ENCODE measurements around the gene MESP2.

The MESP2 gene

DNA sequence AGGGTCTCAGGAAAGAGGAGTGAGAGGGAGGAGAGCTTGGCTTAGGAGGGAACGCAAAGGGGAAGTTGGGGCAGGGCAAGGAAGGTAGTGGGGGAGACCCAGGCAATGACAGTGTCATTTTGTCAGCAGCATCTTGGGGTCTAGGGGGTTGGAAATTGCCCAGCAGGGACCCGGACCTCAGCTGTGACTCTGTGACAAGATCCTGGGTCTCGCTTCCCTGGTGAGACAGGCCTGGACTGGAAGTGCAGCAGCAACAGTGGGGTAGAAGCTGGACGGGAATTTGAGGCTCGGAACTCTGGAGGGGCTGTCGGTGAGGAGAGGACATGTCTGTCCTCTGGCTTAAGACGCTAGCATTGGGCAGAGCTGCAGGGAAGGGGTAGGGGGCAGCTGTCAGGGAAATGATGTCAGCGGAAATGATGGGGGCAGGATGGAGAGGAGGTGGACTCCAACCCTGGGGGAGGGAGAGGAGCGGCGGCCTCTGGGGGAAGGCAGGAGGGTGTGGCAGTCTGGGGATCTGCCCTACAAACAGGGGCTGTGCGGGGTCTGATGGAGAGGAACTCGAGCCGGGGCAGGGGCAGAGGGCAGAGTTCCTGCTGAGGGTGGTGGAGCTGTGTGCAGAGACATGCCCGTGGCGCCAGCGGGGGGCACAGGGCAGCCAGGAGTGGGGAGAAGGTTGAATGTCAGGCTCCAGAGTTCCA, 26.2 kb downstream of the MESP2 start:
- no peak for DNase-seq (ENCODE audit: low spot score)

DNA sequence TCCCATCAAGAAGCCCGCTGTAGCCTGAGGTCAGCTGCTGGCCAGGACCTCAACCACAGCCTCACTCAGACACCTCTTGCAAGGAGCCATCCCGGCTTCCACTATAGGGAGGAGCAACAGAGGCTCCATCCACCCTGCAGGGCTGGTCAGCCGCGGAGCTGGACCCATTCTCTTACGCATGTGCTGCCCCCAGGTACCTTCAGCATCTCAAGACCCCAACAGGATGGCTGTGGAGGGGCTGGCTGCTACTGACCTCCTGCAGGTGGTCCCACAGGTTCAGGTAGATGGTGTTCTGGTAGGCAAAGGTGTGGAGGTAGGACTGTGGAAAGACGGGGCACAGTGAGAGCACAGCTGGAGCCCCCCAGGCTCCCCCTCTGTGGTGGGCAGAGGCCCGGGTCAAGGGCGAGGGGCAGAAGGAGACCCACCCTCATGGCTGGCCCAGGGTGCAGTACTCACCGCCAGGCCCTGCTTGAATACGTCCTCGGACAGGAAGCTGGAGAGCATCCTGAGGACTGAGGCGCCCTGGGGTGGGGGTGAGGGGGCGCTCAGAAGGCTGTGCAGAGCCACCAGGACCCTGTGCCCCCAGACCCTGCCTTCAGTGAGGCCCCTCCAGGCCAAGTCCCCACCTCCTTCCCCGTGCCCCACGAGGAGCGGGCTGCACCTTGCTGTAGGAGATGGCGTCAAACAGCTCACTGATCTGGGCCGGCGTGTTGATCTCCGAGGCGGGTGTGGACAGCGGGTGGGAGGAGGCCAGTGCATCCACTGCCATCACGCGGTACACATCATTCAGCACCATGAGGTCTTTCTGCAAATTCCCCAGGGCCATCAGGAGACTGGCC, 27.1 kb downstream of the MESP2 start:
- no peak for DNase-seq (ENCODE audit: low spot score)

DNA sequence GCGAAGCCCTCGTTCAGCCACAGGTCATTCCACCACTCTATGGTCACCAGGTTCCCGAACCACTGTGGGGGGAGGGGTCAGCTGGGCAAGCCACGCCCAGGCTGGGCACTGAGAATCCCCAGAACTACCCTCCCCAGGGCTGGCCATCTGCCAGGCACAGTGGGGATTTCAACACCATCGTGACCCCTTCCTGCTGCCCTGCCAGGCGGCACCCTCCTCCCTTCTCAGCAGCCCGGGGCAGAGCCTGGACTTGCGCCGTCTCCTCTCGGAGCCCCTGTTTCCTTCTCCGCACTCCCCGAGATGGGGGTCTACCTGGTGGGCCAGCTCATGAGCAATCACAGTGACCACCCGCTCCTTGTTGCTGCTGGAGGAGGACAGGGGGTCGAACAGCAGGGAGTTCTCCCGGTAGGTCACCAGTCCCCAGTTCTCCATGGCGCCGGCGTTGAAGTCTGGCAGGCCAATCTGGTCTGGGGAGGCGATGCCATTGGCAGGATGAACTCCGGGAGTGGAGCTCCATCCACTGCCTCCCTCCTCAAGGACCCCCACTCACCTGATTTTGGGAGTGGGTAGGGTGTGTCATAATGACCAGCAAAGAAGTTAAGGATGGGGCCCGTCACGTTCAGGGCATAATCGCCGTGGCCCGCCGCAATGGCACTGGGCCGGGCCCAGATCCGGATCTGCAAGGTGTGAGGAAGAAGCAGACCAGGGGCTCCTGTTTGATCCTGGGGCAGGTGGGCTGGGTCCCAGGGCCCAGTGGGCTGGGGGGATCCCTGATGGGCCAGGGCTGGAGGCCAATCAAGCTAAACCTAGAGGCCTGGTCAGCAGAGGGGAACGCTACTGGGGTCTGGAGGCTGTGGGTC, 28.0 kb downstream of the MESP2 start:
- no peak for DNase-seq (ENCODE audit: low spot score)

DNA sequence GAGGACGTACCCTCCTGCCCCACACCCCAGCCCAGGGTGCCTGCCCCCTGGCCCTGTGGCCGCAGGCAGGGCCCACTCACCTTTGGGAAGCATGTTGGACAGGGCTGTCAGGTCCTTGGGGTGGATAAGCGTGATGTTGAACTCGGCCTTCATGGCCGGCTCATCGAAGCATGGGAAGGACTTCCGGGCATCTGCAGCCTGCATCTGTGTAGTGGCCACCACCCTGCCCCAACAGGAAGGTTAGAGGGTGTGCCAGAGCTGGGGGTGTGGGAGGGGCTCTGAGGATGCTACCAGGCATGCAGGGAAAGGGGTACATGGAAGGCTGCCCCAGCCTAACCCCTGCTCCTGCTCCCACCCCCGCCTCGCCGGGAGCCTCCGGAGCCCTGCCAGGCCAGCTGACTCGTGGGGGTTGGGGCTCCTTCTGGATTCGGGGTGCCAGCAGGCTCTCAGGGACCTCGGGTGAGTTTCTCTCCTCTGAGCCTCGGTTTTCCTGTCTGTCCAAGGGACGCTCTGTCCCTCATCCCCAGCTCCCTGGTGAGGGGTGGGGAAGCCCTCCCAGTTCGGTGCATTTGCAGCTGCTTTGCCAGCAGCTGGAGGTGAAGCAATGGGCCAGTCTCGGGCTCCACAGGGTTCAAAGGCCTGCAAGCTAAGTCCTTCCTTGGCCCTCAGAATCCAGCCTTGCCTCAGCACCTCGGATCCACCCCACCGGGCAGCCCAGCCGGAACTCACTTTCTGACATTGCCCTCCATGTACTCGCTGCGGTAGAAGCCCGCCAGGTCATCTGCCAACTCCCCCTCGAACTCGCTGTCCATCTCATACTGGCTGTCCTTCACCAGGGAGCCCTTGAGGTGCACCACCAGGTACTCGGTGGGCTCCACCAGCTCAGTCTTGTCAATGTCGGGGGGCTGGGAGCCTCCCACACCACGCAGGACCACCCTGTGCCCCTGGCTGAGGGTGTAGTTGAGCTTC, 29.4 kb downstream of the MESP2 start:
- no peak for DNase-seq (ENCODE audit: low spot score)

DNA sequence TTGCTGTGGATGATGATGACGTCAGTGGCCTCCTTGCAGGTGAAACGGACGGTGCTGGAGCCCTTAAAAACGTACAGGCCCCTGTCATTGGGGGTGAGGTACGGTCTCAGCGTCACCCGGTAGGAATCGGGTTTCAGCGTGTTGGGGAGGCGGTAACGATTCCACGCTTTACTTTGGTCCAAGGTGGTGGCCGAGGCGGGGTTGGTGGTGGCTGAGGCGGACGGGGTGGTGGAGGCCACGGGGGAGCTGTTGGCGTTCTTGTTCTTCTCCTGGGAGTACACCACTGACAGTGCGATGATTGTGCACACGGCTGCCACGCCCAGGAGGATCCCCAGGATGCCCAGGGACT, 30.1 kb downstream of the MESP2 start:
- no peak for DNase-seq (ENCODE audit: low spot score)

DNA sequence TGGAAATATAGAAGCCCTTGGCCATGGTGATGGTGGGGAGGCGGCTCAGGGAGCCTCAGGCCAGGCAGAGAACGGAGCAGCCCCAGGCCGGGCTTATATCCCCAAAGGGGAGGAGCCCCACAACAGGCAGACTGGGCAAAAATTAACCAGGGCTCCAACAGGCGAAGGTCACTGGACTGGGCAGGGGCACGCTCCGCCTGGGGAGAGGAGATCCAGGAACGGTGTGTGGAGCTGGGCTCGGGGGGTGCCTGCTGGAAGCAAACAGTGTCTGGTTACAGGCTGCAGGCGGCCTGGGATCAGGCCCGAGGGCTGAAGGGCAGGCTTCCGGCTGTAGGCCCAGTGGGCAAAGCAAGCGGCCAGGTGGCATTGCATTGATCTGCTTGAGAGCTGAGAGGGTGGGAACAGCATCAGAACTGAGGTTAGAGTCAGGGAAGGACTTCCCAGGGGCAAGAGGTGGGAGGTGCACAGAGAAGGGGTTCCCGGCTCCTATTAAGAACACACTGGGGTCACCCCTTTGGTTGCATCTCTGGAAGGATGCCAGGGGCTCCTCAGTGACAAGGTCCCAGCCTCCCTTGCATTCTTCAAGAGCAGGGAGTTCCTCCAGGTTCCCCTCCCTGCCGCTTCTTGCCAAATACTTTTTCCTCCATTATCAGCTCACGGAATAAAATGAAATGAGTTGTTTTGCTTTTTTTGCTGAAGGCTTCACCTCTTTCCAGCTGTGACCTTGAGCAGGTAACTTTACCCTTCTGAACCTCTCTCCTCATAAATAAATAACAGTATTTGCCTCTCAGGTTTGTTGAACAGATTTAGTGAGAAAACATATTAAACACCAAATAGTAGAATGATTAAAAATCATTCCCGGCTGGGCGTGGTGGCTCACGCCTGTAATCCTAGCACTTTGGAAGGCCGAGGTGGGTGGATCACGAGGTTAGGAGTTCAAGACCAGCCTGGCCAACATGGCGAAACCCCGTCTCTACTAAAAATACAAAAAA, 30.7 kb downstream of the MESP2 start:
- no peak for DNase-seq (ENCODE audit: low spot score)

DNA sequence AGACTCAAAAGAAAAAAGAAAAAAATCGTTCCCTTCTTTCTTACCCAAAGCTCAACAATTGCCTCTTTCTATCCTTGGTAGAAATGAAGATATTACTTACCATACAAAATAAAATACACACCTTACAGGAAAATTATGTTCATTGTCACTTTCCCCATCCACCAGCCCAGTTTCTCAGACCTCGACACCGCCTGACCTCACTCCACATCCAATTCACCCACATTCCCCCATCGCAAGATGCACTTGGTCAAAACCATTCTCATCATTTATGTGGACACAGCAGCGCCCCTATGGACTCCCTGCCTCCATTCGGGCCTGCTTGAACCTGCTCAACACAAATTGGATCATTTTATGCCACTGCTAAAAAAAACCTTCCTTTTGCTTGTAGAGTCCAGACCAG, 31.6 kb downstream of the MESP2 start:
- no peak for DNase-seq (ENCODE audit: low spot score)

DNA sequence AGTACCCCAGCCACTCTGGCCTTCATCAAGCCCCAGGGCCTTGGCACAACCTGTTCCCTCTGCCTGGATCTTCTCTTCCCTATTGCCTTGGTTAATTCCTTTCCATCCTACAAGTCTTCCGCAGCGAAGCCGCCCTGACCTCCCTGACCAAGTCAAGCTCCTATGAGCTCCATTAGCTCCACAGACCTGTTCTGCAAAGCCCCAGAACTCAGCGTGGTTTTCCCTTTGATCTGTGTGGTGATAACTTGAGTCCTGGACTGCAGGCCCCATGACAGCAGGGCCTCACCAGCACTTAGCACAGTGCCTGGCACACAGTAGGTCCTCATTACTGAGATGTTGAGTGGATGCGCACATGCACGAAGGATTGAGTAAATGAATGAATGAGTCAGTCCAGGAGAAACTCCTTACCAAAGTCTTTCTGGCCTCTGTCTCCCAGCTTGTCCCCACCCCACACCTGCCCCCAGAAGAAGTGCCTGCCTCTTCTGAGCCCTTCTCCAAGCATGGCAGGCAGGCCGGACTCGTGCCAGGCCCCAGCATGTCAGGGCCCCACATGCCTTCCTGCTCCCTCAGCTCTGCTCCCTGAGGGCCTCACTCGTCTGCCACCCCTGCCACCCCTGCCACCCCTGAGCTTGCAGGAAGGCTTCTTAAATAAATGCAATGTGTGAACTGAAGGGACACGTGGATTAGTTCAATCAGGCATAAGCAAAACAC, 32.2 kb downstream of the MESP2 start:
- no peak for DNase-seq (ENCODE audit: low spot score)

DNA sequence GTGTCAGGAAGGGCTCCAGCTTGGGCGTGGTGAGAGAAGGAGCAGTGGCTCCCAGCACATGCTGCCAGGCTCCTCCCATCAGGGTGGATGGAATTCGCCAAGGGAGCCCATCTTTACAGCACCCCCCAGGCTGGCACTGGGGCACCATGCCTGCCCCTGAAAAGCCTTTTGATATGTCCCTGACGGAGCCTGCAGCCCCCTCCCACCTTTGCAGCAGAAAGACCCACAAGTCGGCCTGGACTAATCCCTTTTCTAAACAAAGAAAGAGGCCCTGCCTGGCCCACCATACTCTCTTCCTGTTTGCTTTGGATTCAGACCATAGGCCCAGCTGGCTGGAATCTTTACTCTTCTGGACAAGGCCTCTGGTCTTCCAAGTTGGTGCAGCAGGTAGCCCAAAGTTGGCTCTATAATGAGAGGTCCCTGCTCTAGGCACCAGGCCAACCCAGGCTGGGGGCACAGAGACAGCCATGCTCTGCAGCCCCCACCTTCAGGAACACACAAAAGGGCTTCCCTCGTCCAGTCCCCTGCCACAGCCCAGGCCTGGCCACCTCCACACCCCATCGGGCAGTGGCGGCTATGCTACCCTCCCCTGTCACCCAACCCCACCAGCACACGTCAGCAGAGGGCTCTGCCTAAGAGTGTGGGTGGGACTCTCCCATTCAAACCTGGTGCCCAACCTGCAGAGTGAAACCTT, 33.1 kb downstream of the MESP2 start:
- DNase-seq (ENCODE audit: low spot score): no peak

DNA sequence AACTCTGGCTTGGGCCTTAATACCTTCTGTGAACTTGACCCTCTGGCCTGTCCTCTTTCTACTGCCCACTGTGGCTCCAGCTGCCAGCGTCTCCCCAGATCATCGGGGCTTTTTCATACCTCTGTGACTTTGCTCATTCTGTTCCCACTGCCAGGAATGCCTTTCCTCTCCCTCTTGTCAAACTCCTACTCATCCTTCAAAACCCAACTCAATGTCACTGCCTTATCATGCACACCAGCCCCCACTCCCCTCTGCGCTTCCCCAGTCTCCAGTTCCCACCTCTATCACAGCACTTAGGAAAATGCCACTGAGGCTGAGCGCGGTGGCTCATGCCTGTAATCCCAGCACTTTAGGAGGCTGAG, 33.6 kb downstream of the MESP2 start:
- DNase-seq (ENCODE audit: low spot score): no peak

DNA sequence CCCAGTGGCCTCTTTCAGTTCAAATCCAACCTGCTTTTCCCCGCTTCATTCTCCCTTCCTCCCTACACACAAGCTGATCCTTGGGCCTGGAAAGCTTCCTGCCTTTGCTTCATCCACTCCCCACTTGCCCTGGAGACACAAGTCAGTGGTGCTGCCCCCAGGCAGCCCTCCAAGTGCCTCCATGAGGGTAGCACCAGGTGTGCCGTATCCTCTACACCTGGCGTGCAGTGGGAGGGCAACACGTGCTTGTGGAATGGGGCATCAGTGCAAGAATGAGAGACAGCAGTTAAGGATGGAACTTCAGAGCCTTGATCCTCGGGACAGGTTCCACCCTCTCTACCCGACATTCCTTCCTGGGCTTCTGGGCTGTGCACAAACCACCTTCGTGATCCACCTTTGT, 34.7 kb downstream of the MESP2 start:
- no peak for DNase-seq (ENCODE audit: low spot score)

DNA sequence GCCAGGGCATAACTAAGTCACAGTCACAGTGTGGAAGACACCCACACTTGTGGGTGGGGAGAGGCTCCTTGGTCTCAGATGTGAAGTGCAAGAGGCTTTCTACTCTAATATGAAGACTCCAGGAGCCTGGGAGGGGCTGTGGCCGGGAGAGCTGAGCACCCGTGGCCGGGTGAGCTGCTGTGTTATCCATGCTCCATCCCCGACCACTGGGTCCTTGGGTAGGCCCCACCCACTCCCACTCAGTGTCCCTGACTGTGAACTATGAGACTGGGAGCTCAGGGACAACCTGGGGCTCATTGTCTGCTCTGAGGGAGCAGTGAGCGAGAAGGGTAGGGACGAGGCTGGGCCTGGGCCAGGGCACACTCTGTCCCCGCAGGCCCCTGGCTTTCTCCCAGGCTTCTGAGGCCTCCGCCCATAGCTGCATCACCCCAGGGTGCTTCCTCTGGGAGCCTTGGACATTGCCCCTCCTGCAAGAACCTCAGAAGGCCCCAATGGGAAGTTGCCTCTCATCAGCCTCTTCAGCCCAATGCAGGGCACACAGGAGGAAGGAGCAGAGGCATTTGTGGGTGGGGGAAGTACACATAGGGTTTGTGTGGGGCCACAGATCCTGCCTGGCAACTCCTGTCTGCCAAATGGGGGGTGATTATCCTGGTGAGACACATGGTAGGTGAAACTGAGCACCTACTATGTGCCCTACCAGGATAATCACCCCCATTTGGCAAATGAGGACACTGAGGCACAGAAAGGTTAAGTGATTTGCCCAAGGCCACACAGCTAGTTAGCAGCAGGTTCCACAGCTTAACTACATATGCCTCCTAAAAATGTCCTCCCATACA, 36.1 kb downstream of the MESP2 start:
- no peak for DNase-seq (ENCODE audit: low spot score)

DNA sequence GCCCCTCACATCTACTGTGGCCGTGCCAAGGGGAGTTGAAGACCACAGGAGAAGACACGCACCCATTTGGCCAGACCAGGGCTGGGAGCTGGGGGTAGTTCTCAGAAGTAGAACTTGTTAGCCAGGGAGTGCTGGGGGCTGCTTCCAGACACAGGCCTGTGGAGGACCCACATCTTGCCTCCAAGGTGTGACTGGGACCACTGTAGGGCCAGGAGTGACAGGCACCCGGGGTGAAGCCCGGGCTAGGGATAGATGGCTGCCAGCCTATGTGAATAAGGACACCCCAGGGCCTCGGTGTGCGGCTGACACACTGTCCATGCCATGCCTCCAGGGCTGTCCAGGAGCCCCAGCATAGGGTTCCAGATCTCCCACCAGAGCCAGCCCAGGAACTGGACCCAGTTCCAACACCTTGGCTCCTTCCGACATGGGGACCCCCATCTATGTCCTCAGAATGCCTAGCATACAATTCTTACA, 36.8 kb downstream of the MESP2 start:
- no peak for DNase-seq (ENCODE audit: low spot score)

DNA sequence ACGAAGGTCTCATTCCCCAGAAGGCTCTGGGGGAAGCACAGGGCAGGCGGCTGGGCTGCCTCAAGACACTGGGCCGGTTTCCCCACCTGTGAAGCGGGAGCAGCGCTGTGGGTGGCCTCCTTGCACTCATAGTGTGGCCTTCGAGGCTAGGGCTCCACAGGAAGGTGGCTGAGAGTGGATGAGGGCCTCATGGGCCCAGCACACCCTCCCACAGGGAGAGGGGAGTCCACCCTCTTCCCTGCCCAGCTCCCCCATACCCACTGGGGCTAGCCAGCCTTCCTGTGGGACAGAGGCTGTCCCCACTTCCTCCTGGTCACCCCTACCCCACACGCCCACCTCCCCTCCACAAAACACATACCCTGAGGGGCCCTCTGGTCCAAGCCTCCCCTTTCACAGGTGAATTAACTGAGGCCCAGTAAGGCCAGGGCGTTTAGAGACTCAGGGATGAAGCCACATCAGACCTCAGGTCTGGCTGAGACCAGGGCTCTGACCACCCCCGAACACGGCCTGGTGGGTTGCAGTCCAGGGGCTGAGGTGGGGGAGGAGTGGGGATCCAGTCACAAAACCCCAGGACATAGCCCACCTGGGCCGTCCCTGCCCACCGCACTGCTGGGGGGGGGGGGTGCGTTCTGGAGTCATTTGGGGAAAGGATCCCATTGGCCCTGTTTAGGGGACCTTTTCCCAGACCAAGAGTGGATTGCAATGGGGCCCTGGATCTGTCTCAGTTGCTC, 37.4 kb downstream of the MESP2 start:
- no peak for DNase-seq (ENCODE audit: low spot score)

DNA sequence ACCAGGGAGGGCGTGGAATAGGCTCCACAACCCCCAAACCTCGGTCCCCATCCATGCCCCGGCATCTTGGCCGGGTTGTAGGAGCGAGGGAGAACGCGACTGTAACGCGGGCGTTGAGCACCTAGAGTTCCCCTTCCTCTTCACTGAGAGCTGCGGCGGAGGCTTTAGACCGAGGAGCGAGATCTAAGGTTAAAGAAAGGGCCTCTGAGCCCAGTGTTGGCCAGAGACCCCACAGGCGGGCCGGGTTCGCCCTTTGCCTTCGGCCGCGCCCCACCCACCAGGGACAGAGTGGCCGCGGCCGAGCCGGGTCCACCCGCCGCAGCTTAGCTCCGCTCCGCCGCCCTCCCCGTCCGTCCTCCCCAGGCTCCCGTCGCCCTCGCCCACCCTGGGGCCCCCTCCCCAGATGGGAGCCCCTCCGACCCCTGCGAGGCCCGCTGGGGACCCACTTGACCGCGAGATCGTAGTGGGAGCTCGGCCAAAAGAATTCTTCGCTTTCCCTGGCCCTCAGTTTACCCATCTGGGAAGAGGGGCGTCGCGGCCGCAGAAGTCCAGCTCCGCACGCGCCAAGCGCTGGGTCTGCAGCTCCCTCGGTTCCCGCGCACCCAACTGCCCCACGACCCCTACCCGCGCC, 38.1 kb downstream of the MESP2 start:
- DNase-seq (ENCODE audit: low spot score): peak; percentile 59

DNA sequence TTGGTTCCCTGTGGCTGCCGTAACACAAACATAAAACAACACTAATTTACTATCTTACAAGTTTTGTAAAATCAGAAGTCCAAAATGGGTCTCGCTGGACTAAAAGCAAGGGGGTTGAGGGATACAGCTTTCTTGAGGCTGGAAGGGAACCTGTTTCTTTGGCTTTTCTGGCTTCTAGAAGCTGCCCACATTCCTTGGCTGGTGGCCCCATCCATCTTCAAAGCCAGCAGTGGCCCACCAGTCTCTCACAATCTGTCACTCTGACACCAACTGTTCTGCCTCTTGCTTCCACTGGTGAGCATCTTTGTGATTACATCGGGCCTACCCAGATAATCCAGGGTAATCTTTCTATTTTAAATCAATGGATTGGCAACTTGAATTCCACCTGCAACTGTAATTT, 39.6 kb downstream of the MESP2 start:
- no peak for DNase-seq (ENCODE audit: low spot score)

DNA sequence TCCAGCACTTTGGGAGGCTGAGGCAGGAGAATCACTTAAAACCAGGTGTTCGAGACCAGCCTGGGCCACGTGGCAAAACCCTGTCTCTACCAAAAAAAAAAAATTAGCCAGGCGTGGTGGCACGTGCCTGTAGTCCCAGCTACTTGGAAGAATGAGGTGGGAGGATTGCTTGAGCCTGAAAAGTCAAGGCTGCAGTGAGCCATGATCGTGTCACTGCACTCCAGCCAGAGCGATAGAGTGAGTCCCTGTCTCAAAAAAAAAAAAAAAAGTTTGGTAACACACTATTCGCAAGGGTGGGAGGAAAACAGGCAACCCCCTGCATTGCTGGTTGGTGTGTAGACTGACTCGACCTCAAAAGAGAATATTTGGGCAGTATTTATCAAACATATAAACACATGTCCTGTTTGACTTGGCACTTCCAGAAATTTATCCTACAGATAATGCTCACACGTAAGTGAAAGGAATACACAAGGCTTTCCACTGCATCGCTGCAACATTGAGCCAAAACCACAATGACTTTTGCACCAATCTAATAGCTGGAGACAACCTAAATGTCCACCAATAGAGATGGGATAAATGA, 41.7 kb downstream of the MESP2 start:
- DNase-seq (ENCODE audit: low spot score): no peak
